Measurements from ENCODE around the gene PRKAG2. TPM values are rescaled to one million over a fixed set of nuclear protein-coding genes. Genes with fewer than 3 reads are reported as not detected.

The PRKAG2 gene
- total RNA-seq, 1 experiment from 2014 or later: 20.9 TPM

DNA sequence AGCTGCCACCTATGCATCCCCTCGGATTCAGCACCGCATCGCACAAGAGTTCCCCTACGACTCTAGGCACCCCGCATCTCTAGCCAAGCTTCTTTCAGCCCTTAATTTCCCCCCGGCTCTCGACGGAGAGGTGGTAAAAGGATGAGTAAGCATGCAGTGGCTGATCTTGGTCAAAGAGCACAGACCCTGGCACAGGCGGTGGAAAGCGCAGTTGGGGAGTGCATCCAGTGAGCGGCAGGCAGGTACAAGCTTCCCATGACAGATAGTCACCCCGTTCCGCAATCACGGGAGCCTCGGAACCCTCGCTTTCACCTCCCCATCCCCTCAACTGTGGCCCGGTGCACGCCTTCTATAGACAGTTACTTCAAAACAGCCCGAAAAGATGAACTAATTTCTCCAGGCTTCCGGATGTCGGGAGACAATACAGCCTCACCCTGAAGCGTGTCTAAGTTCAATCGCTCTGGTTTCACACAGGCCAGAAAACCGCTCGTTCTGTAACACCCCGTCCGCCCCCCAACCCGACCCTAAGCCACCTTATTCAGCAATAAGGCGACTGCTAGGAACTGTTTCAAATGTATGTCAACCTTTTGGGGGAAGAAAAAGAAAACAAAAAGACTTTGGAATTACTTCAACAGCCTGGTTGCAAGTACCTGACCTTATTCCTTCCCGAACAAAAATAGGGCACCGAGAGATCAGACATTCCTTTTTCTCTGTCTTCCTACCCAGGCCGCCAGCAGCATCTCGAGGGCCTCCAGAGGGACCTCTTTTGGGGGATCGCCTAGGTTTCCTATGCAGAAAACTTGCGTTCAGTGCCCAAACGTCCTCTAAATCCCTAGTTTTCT is 358.6 kb downstream of the PRKAG2 start:
- DNase-seq (ENCODE audit: low read depth): peak; percentile 84

DNA sequence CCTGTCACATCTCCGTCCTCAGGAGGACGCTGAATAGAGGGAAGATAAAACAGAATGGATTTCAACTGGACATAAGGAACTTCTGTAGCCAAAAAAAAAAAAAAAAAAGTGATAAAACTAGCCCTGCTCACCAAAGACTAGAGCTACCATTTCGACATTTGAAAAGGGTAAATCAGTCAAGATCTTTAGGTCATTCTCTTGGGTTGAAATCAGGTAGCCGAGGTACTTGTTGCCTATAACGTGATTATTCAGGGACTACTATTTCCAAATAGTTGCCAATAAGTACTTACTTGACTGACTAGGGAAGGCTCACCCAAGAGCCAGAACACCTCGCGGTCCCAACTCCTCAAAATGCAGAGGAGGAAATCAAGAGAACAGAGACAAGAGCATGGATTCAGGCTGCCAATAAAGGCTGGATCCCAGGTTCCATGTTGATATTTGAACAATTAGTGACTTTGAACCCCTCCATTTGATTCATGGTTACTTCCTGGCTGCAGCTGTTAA is 359.3 kb downstream of the PRKAG2 start:
- DNase-seq (ENCODE audit: low read depth): peak; percentile 16

DNA sequence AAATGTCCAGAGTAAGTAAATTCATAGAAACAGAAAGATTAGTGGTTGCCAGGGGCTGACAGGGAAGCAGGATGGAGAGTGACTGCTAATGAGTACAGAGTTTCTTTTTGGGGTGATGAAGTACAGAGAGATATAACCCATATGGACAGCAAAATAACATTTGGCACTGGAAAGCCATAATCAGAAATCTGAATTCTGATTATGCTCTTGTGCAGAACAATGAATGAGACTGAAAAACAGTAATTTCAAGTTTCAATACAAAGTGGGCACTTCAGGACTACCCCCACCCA is 361.7 kb downstream of the PRKAG2 start:
- DNase-seq (ENCODE audit: low read depth): no peak

DNA sequence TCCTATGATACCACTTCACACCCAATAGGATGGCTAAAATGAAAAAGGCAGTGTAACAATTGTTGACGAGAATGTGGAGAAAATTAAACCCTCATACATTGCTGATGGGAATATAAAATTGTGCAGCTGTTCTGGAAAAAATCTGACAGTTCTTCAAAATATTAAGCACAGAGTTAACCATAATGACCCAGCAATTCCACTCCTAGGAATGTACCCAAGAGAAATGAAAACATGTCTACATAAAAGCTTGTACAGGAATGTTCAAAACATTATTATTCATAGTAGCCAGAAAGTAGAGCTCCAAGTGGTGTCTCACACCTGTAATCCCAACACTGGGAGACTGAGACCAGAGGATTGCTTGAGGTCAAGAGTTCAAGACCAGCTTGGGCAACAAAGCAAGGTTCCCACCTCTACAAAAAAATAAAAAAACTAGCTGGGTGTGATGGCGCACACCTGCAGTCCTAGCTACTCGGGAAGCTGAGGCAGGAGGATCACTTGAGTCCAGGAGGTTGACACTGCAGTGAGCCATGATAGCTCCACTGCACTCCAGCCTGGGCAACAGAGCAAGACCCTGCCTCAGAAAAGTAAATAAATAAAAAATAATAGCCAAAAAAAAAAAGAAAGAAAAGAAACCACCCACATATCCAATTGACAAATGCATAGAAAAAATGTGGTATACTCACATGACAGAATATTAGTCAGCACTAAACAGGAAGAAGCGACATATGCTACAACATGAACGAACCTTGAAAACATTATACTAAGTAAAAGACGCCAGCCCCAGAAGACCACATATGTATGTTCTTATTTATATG is 362.2 kb downstream of the PRKAG2 start:
- DNase-seq (ENCODE audit: low read depth): no peak

DNA sequence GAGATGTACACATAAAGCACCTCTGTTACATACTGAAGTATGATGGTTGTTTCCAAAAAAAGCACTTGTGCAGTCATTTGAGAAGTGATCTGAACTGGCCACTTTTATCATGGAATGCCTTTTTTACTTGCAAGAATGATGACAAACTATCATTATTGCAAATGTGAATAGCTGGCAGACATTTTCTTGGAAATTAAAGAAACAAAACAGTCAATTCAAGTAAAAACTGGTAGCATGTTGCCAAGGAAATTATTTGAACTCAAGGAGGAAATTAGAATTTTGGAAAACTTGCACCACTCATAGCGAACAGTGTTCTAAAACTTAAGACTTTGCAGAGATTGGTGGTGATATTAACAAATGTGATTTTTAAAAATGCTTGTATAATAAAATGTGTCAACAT is 363.8 kb downstream of the PRKAG2 start:
- DNase-seq (ENCODE audit: low read depth): no peak

DNA sequence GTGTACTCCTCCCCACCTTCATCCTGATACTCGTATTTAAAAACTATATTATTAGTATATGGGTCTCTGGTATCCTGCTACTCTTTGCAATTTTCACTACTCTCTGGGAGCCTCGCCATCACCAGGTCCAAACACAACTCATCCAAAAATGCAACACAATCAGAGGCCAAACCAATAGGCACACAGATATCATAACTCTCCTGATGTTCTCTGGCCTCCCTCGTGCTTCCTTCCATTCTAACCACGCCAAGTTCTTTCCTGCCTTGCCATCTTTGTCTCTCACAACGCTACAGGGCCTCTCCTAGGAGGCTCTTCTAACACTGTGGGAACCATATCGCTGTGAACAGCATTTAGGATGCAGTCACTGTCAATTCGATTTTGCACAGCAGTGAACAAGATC is 364.6 kb downstream of the PRKAG2 start:
- no peak for DNase-seq (ENCODE audit: low read depth)

DNA sequence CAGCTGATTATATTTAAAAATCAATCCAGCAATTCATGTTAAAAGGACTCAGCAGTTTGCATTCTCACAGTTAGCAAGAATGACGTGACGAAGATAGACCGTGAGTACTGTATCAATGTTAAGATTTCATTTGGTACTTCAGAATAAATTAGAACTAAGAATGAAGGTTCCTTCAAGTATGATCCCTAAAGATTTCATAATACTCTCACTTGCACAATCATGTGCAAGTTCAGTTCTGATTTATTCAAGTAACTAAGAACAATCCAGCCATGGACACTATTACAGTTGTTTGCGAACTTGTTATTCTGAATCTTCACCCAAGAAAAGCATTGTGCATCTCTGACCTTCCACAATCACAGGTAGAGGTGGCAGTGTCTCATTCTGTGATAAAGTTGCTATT is 365.0 kb downstream of the PRKAG2 start:
- no peak for DNase-seq (ENCODE audit: low read depth)

DNA sequence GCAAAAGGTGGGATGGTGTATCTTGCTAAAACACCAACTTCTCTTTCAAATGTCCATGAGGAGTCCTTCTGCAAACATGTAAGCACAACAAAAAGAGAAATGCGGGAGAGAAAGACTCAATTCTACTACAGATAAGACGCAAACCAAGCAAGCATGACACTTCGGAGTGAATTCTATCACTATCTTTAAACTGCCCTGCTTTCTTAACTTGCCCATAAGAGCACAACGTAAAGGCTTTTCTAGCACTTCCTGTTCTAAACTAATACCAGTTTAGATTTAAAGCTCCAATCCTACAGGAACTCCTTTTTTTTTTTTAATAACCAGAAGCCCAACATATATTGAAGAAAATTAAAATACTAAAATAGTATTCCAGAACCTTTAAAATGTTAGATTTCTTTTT is 365.6 kb downstream of the PRKAG2 start:
- DNase-seq (ENCODE audit: low read depth): no peak

DNA sequence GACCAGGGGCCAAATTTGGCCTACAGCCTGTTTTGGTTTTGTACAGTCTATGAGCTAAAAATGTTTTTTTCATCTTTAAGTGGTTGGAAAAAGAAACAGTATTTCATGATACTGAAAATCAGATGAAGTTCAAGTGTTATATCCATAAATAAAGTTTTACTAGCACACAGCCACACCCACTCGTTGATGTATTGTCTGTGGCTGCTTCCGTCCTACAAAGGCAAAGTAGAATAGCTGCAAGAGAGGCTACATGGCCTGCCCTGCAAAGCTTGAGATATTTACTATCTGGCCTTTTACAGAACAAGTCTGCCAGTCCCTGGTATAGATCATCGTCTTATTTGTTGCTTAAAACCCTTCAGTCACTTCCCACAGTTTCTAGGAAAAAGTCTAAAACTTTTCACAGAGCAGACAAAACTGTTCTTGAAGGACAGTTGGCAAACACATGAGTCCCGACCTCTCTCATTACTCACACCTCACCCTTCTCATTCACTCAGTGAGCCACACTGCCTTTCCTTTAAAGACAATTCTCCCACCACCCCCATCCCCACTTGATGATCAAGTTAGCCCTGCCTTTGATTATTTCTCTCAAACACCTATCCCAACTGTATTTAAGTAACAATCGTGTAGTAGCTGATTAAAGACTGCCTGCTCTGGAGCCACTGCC is 367.1 kb downstream of the PRKAG2 start:
- DNase-seq (ENCODE audit: low read depth): no peak

DNA sequence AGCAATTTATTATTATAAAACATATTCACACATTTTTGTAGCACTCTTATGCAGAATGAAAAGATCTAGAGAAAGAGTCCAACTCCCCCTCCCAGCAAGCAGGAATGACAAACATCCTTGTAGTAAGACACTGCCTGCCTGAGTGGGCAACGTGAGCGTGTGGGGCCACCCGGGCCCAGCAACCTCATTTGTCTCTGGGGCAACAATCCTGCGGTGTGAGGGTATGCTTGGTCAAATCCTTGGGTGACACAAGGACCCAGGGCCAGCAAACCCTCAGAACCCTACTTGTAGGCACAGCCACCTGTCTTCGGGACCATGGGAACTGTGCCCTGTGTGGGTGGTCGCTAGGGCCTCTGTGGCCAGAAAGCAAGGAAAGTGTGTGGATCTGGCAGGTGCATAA is 367.9 kb downstream of the PRKAG2 start:
- no peak for DNase-seq (ENCODE audit: low read depth)

DNA sequence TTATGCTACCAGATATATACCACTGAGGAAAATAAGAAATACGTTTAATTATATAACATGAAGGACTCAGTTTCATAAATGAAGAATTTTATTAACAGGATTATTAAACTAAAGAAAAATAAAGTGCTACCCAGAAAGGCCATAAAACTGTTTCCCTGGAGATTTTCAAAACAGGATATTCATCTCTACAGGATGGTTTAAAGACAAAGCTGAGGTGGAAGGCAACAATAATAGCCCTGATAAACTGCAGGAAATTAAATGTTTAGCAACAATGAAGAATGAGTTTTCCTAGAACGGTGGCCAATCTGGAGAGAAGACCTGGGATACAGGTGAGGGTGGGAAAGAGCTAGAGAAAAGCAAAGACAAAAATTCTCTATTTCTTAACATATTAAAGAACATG is 369.1 kb downstream of the PRKAG2 start:
- no peak for DNase-seq (ENCODE audit: low read depth)

DNA sequence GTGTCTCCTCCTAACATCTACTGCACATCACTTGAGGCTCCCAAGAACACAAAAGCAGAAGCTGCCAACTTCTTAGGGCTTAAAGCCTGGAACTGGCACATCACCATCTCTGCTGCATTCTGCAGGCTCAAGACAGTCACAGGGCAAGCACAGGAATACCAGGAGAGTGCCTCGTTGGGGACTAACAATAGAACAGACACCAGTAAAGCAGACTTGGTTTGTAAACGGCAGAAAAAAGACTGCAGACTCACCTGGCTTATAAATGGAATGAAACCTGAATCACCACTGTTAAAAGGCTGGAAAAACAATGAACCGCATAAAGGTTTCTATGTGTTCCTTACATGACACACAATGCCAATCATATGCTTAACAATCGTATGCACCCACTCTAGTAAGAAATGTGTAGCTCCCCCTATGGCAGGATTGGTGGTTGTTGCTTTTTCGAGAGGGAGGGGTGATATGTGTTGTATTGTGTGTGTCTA is 370.0 kb downstream of the PRKAG2 start:
- DNase-seq (ENCODE audit: low read depth): no peak

Other genes with a start within 250 kb of the PRKAG2 start
- gene GALNTL5, start 79.3 kb upstream of the PRKAG2 start, total RNA-seq (2014; rRNA removed; shearing (Covaris generic)): not detected in 2 replicates
- 29.1 and 41.2 TPM in 2 replicates for gene GALNT11, start 148.6 kb upstream of the PRKAG2 start, total RNA-seq (2014; rRNA removed; shearing (Covaris generic))